Left renal cortex interstitium (tissue), 4 donors: ENCODE data around the gene ZNF423. TPM values are rescaled to one million over a fixed set of nuclear protein-coding genes. Genes with fewer than 3 reads are reported as not detected.

Experiments used
- DNase-seq, 4 donors: peaks; one replicate each; pipeline ENCODE4 v3.0.0-alpha.2; 2013; ENCODE audit warnings: low read depth in 4 of 4, low spot score in 2 of 4, missing footprints in 1 of 4
- polyA plus RNA-seq, 4 donors: library from polyadenylated mRNA; unstranded; fragments of 120-200 nt; gene quantifications; one replicate each; pipeline ENCODE4 v1.2.1, GENCODE V29; 2013; ENCODE audit not compliant: insufficient read length in 4 of 4

The ZNF423 gene
- polyA plus RNA-seq, 4 donors = 24.0 to 32.5 (median 28.8) TPM

DNA sequence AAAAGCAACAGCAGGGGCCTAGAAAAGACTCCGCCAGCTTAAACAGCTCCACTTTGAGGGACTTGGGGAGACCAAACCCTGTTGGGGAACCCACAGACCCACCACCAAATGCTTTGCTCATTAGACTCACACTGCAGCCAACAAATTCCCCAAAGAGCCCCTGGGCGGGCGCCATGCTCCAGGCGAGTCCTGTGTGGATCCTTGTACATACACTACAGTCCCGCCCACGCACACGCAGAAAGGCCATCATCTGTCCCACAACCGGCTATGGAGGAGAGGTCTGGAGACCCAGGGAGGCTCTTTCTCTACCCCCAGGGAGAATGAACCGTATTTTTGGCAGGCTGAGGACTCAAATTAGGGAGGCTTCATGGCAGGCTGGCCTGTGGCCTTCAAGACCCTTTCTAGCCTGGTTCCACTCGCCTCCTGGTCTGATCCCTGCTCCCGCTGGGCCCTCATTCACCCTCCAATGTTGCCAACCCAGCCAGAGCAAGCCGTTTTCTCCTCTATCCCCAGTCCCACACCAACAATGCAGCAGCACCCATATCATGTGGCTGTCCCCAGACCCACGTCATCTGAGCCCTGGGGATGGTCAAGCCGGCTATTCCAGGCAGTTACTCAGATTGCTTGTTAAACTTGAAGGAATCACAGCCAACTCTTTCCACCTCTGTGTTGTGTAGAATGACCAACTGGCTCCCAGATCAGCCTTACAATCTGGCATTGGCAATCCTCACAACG is 27.2 kb downstream of the ZNF423 start:
- DNase-seq = no peak

DNA sequence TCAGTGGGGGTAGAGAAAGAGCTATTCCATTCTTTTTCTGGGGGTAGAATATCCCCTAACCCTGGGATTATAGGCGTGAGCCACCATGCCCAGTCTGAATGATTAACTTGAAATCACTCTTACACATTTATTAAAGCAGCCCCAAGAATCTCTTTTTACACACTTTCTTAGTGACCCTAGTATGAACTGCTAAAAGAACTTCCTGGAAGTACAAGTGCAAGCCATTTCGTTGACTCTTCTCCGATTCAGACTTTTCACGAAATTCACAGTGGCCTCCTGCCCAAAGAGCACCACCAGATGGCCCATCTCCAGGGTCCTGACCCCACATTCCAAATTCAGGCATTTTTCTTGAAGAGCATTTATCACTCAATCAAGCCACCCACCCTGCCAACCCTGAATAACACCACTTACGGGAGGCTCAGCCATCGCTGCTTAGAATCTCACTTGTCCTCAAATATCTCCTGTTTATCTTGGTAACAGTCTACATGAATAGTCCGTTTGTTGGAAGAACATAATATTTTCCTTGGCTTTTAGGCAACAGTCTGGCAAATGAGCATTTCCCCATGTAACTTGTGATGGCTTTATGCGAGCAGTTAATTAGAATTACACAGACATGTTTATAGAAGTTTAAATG is 28.0 kb downstream of the ZNF423 start:
- DNase-seq = no peak

DNA sequence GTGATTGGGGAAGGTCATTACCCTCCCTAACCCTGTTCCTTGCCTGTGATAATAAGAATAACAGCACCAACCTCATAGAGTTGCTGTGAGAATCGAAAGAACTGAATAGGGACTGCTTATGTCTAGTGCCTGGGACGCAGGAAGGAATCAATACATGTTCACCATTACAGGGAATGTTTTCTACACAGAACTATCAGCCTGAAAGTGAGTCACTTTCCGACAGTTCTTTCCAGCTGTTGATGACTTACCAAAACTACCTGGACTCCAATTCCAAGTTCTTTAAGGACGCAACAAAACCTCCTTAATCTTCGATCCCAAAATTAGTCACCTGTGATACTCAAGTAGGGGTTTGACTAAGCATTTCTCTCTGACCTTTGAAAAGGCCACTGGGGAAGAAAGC is 29.4 kb downstream of the ZNF423 start:
- DNase-seq = no peak

DNA sequence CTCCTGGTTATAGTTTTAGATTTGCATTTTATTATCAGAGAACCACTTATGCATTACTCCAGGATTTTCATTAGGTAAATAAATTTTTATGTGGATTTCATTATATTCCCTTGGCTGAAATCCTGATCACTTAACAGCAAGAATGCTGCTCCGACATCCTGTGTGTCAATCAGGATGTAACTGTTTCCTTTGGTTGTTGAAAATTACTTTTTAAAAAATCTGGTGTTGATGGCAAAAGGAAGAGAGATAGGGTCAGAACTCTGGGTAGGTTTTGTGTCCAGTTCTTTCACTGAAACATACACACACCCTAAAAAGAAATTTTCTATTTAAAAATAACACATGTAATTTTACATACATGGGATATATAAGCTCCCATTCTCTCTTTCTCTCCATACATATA is 30.9 kb downstream of the ZNF423 start:
- no peak for DNase-seq

DNA sequence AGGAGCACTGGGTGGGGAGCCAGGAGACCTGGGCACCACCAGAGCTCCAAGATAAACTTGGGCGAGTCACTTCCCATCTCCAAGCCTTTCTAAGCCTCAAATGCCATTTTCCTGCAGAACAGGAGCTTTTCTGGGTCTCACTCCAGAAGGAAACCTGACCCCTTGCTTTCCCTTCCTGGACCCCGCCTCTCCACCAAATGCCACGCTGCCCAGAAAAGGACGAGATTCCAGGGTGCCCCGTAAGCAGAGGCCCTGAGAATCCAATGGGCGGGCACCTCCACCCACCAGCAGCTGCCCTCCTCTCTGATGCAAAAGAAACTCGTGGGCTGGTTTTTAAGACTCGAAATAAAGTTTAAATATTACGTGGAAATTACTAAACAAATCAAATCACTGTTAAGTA is 31.3 kb downstream of the ZNF423 start:
- no peak for DNase-seq

DNA sequence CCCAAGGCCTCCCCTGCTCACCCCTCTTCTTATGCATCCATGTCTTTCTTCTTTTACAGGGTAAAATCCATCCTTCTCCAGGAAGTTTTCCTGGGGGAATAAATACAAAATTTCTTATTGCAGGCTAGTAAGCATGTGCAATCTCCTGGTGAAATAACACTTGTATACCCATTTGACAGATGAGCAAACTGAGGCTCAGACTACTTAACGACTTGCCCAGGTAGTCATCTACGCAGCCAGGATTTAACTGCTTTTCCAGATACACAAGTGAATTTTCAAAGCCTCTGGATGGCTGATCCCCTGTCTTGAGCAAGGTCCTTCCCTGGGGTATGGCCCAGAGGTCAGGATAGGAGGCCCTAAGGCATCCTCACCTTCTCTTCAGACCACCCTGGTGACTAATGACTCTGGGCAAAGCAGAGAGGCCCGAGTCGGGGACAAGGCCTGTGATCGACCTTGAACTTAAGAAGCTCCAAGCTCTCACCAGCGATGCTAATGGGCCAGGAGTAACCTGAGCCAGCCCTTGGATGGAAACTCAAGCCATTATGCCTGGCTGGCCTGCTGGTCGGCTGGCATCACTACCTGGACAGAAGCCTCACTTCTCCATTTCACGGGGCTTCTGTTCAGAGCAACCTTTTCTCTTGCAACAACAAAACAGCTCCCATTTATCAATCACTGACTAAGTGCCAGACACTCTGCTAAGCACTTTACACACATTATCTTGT is 33.1 kb downstream of the ZNF423 start:
- no peak for DNase-seq

DNA sequence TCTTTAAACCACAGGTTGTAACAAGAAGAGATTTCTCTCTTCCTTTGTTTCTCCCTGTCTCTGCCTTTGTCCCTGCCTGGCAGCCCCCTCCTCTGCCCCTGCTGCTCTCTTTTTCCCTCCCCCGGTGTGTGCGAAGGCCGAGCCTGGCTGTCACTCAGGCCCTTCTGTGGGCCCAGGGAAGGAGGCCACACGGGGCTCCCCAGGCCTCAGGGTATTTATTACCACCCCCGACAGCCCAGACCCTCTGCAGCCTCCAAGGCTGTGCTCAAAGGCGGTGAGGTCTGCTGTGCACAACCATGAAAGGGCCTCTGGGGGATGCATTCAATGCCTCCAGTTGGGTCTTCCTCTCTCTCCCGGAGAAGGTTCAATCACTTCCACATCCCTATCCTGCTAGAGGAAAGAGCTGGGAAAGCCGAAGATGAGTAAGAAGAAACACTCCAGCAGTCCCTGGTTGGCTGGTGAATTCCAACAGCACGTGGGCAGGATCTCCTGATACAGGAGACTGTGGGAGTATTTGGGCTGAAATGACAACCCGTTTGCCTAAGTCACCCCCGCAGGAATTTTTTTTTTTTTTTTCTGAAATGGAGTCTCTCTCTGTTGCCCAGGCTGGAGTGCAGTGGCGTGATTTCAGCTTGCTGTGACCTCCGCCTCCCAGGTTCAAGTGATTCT is 34.2 kb downstream of the ZNF423 start:
- no peak for DNase-seq

DNA sequence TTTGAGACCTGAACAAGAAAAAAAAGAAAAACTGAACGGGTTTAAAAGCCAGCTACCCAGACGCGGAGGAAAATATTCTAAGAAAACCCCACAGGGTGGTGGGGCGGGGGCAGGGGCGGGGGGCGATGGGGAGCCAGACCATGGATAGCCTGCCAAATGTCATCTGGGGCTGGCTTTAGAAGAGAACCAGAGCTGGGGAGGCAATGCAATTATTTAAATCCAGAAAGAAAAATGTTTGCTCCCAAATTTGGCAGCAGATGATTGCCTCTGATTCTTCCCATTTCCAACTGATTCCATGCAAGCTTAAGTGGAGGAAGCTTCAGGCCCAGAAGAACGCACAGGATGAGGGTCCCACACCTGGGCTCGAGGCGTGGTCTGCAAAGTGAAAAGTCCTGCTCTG is 34.8 kb downstream of the ZNF423 start:
- DNase-seq = no peak

DNA sequence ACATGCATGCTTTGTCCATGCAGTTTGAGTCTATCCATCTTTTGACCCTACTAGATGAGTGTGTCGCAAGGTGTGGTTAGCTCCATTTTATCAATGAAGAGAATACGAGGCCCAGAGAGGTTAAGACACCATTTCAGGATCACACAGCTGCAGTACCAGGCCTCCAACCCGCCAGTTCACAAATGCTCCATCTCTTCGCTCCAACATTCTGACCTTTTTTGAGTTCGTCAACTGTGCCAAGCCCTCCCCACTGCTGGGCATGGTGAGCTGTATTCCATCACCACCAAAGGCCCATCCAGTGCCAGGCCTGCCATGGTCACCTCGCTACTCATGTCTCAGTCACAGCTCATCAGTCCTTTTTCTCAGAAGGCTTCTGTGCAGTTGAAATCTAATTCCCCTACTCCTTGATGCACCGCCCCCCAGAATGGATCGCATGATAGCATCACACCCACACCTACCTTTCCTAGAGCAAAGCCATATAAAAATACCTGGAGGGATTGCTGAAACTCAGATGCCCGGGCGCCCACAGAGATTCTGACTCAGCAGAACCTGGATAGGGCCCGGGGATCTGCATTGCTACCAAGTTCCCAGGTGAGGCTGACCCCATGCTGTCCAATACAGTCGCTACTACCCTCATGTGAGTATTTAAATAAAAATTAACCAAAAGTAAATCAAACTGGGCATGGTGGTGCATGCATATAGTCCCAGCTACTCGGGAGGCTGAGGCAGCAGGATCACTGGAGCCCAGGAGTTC is 38.0 kb downstream of the ZNF423 start:
- DNase-seq = no peak

DNA sequence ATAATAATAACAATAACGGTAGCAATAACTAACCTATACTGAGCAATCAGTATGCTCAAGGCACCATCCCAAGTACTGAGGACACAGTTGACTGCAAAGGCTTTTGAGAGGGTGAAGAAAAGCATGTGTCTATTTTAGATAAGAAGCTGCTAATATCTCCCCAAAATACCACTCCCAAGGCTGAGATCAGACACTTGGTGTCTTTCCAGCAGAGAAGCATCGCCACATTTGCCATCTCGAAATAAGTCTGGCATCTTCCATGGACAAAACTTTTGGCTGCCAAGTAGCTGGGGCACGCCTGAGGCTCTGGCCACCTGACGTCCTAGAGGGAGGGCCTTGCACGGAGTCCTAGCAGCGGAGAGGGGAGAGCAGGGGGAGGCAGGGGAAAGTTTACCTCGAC is 39.0 kb downstream of the ZNF423 start:
- DNase-seq = no peak

DNA sequence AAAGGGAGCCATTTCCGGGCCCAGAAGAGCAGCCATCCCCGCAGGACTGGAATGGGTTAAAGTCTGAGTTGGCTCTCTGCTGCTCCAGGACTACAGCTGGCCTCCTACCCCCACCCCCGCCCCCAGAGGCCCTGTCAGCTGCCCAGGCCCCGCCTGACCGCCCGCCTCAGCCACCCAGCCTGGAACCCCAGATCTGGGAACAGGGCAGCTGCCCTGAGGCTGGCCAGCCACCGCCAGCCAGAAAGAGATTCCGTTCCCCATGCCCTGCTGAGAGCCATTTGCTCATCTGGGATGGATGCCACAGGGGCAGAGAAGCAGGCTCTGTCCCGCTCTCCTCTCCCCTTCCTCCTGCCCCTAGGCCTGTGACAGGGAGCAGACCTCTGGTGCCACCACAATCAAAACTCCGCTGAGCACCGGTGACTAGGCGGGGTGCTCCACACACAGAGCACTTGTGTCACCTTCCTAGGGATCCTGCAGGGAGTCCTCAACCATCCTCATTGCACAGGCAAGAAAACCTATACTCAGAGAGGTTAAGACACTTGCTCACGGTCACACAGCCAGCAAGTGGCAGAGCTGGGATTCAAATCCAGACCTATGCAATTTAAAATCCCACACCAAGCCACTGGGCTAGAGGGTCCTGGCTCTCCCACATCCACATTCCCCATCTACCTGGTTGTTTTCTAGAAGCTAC is 44.1 kb downstream of the ZNF423 start:
- DNase-seq = no peak

DNA sequence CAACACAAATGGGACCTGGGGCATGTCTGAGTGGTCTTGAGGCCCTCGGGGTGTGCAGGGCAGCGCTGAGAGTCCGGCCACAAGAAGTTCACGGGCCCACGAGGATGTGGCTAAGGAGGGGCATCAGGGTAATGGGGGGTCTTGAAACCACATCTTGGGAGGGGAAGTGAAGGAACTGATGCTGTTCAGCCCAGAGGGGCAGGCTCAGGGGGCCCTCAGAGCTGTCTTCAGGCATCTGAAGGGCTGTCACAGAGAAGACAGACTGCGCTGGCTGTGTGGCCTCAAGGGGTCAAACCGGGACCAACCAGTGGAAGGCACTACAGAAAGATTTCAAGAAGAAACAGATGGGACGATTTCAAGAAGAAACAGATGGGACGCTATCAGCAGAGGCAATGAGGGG is 45.1 kb downstream of the ZNF423 start:
- no peak for DNase-seq

DNA sequence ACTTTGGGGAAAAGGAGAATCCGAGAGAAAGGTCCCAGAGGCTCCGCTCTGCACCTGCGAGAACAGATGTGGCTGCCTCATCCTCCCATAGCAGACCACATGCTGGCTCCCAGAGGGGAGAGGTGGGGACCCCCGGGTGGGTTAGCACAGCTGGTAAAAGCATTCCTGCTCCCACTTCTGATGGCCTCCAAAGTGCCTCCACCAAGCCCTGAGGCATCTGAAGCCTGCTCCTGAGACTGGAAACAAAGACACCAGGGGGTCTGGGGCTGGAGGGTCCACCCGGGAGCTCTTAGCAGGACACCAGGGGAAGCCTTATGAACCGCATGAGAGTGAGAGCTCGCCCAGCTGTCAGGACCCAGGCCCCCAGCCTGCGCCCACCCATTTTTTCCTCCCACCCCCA is 46.4 kb downstream of the ZNF423 start:
- no peak for DNase-seq

DNA sequence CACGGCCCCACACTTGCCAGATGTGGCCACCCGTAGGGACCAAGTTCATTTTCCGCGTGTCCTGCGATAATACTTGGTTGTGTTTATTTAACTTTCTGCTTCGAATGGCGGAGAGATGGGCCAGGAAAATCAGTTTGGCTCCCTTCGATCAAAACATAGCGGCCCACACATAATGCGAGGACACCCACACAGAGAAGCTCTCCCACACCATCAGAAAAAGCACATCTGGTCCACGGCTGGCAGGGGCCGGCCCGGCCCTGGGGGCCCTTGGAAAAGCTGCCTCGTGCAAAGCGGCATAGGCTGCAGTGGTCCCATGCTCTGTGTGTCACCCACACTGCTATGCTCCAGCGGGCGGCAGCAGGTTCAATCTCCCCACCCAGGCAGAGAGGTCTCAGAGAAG is 46.9 kb downstream of the ZNF423 start:
- DNase-seq = no peak

DNA sequence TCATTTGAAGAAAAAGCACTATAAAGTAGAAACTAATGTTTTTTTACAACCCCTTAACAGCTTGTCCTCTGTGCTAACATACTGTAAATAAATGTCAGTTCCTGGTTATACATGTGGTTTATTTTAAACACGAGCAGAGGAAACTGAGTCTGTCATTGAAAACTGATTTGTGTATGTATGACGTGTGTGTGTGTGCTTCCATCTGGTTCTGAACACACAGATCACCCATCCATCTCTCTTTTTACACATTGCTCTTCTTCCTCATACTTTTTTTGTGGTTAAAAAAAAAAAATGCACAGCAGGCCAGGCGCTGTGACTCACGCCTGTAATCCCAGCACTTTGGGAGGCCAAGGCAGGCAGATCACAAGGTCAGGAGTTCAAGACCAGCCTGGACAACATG is 49.5 kb downstream of the ZNF423 start:
- DNase-seq = no peak

DNA sequence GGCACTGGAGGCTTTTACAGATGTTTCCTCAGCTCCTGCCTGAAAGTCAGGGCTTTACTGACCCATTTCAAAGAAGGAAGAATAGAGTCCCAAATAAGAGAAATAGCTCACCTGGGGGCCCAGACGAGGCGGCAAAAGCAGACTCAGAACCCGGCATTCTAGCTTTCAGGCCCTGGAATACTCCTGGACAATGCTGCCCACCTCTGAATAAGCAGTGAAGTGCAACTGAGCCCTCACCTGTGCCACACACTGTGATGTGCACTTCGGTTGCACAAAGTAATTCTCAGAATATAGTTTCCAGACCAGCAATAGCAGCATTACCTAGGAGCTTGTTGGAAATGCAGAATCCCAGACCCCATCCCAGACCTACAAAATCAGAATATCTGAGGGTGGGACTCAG is 54.6 kb downstream of the ZNF423 start:
- DNase-seq = no peak

DNA sequence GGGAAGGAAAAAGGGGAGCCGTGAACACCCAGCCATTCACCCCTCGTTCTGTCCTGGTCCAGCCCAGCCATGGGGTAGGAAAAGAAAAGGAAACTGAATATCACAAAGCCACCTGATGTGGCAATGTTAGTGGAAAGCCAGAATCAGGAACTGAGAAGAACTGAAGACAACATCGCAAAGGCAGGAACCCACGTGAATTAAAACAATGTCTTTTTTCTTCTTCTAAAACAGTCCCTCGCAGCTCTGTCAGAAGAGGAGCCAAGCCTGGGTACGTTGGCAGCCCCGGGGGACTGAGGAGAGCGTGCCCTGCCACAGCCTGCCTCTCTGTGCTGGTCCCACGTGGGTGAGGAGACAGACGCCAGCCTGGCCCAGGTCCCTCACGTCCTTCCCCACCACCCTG is 55.0 kb downstream of the ZNF423 start:
- DNase-seq = no peak

DNA sequence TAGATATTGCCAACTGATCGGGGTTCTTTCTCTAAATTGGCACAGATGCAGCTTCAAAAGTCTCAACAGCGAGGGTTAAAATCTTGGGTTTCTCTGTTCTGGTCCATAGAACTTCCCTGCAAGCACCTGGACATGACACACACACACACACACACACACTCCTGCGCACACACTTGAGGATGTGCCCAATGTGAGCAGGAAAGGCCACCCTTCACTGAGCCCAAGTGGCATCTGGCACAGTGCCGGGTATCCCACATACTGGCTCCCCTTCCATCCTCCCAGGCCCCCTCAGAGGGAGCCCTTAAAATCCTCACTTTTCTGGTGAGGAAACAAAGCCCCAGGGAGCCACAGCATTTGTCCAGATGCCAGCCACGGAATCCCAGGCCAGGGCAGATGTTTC is 55.5 kb downstream of the ZNF423 start:
- no peak for DNase-seq

DNA sequence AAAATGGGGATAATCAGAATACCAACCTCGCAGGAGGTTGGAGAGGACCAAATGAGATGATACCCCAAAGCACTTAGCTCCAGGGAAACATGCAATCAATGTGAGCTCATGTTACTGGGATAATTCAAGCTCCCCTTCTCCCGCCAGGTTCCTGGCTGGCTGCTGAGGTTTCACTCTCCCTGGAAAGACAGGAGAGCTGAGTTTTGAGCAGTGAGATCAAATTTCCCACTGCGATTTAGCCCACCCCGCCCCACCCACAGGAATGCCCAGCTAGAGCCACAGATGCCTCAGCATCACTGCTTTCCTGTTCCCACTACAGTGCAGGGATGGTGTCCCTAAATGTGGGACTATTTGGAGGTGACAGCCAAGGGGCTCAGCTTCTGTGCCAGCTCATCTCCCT is 56.7 kb downstream of the ZNF423 start:
- DNase-seq = no peak

DNA sequence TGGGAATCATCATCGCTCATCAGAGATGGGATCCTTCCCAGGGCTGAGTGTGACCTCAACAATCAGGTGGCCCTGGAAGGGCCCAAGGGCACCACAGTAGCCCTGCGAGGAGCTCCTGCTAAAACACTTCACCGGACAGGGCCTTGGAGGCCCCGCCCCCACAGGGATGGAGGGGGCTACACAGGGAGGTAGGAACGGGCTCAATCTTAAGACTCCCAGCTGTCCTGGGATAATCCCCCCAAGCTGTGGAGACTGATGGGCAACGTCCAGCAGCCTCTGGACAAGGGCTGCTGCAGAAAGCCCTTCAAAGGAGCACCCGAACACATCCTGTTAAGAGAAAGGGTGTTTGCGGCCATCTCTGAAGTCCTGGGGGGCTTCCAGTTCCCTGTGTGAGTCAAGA is 60.4 kb downstream of the ZNF423 start:
- DNase-seq = no peak
